22Rv1 (cell line): ENCODE results near the gene CD207.
"Not testable (repeated sequence)": the region's sequence is repeated elsewhere in the genome, so short reads cannot be mapped to it uniquely, and the experiment has no call there.

ENCODE experiments used
- H3K27ac ChIP-seq: fragments of 450-650 bp; 2 replicates; pipeline ENCODE4 v1.5.1; 2017
- ZFX ChIP-seq: fragments of 450-650 bp; IDR thresholded peaks from 2 replicates; pipeline ENCODE4 v1.6.1; 2017; ENCODE audit warnings: antibody characterized with exemption, borderline replicate concordance
- TF ChIP-seq, protein P1 (sequence below): fragments of 450-650 bp; IDR thresholded peaks from 2 replicates; pipeline ENCODE4 v1.5.1; 2017; ENCODE audit warnings: mild to moderate bottlenecking

Gene CD207

GRCh38 chr2:70806013-70806412 is 29.6 kb downstream of the CD207 start:
- no peak overlapping the region for H3K27ac ChIP-seq
- TF ChIP-seq ZFX, result no peak
- TF ChIP-seq, protein P1, sequence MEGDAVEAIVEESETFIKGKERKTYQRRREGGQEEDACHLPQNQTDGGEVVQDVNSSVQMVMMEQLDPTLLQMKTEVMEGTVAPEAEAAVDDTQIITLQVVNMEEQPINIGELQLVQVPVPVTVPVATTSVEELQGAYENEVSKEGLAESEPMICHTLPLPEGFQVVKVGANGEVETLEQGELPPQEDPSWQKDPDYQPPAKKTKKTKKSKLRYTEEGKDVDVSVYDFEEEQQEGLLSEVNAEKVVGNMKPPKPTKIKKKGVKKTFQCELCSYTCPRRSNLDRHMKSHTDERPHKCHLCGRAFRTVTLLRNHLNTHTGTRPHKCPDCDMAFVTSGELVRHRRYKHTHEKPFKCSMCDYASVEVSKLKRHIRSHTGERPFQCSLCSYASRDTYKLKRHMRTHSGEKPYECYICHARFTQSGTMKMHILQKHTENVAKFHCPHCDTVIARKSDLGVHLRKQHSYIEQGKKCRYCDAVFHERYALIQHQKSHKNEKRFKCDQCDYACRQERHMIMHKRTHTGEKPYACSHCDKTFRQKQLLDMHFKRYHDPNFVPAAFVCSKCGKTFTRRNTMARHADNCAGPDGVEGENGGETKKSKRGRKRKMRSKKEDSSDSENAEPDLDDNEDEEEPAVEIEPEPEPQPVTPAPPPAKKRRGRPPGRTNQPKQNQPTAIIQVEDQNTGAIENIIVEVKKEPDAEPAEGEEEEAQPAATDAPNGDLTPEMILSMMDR, result no peak

- TF ChIP-seq, protein P1, result no peak
- no peak for TF ChIP-seq ZFX
- no peak overlapping the region for H3K27ac ChIP-seq
Measured at GRCh38 chr2:70801607-70802263, 33.9 kb downstream of the CD207 start.

DNA sequence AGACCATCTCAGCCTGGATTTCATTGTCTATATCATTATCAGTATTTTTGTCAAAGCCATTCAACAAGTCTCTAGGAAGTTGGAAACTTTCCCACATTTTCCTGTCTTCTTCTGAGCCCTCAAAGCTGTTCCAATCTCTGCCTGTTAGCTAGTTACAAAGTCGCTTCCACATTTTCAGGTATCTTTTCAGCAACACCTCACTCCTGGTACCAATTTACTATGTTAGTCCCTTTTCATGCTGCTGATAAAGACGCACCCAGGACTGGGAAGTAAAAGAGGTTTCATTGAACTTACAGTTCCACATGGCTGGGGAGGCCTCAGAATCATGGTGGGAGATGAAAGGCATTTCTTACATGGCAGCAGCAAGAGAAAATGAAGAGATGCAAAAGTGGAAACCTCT is 35.9 kb downstream of the CD207 start:
- no peak overlapping the region for H3K27ac ChIP-seq
- no peak for TF ChIP-seq ZFX
- TF ChIP-seq, protein P1, result no peak

GRCh38 chr2:70797996-70798395 is 37.6 kb downstream of the CD207 start:
- not testable (repeated sequence) for H3K27ac ChIP-seq

GRCh38 chr2:70797506-70797905 is 38.1 kb downstream of the CD207 start:
- TF ChIP-seq ZFX, result no peak
- TF ChIP-seq, protein P1, result no peak
- no peak overlapping the region for H3K27ac ChIP-seq

DNA sequence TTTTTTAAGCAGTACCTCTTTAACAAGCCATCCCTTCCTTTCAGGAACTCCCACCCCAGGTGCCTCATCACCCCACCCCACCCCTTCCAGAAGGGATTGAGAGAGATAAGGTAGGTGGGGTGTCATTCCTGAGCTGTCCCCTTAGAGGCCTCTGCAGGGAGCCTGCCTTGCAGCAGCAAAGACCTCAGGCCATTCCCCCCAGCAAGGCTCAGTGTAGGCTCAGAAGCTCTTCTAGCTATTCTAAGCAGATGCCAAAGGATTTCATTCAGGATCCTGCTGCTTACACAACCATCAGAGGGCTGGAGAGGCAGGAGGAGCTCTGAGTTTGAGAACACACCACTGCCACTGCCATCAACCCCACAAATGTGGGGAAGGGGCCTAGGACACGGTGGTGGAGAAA is 39.4 kb downstream of the CD207 start:
- no peak overlapping the region for H3K27ac ChIP-seq

GRCh38 chr2:70795164-70795995 is 40.2 kb downstream of the CD207 start:
- no peak overlapping the region for H3K27ac ChIP-seq
- TF ChIP-seq, protein P1, result no peak
- no peak for TF ChIP-seq ZFX

More for the DNA sequence above, 39.4 kb downstream of the CD207 start:
- TF ChIP-seq, protein P1, result no peak
- no peak for TF ChIP-seq ZFX
